CD4-positive, alpha-beta T cell treated with Interferon alpha-2 for 1 hour (primary cell): Measurements from ENCODE around the gene PSMD6.

ENCODE experiments used
- DNase-seq, 2 donors: peaks; one replicate each; pipeline ENCODE4 v3.0.0-alpha.2; 2020 to 2022

PSMD6 gene

GRCh38 chr3:63975723-63976122 is 47.6 kb downstream of the PSMD6 start:
- DNase-seq: no peak

- DNase-seq: no peak
Observed at GRCh38 chr3:63974451-63974850, 48.8 kb downstream of the PSMD6 start.

- DNase-seq: no peak
Observed at GRCh38 chr3:63973406-63973805, 49.9 kb downstream of the PSMD6 start.

GRCh38 chr3:63972987-63973386 is 50.3 kb downstream of the PSMD6 start:
- no peak for DNase-seq

GRCh38 chr3:63972196-63972595 is 51.1 kb downstream of the PSMD6 start:
- DNase-seq: no peak

GRCh38 chr3:63970631-63971475 is 52.4 kb downstream of the PSMD6 start:
- DNase-seq: no peak

- no peak for DNase-seq
Observed at GRCh38 chr3:63969876-63970275, 53.4 kb downstream of the PSMD6 start.

- DNase-seq: no peak
Observed at GRCh38 chr3:63968612-63969350, 54.5 kb downstream of the PSMD6 start.

GRCh38 chr3:63967675-63968611 is 55.4 kb downstream of the PSMD6 start:
- peak; percentile 32 to 79 for DNase-seq

GRCh38 chr3:63966871-63967270 is 56.4 kb downstream of the PSMD6 start:
- DNase-seq: no peak

- no peak for DNase-seq
Observed at GRCh38 chr3:63966007-63966406, 57.3 kb downstream of the PSMD6 start.

- no peak for DNase-seq
Observed at GRCh38 chr3:63964681-63965485, 58.4 kb downstream of the PSMD6 start.

GRCh38 chr3:63963496-63963895 is 59.8 kb downstream of the PSMD6 start:
- DNase-seq: no peak

GRCh38 chr3:63961891-63962290 is 61.4 kb downstream of the PSMD6 start:
- peak; percentile 6 to 78 for DNase-seq
